Measurements from ENCODE around the gene ADM5.

DNA sequence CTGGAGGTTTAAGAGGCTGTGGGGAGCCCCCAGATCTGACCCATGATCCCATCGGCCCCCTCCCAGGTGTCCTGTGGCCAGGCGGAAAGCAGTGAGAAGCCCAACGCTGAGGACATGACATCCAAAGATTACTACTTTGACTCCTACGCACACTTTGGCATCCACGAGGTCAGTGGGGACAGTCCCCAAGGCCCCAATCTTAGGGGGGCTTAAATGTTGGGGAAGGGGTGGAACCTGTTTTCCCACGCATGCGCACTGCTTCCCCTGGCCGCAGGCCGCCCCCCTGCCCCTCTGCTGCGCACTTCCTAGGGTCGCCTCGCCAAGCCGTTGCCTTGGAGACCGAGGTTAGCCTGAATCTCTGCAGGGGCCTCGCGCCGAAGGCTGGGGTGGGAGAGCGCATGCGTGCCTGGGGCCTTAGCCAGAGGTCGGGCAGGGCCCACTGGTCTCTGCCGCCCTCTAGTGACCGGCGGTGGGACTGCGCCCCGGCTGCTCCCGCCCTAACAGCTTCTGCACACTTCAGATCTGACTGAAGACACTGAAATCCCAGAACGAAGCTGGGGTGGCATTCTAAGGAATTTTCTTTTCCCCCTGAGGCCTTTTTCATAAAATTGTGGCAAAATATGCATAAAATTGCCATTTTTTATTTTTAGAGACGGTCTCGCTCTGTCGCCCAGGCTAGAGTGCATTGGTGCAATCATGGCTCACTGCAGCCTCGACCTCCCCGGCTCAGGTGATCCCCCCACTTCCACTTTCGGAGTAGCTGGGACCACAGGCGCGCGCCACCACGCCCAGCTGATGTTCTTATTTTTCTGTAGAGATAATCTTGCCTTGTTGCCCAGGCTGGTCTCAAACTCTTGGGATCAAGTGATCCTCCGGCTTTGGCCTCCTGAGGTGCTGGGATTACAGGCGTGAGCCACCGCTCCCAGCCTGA lies 8.7 kb upstream of the ADM5 start:
- TF ChIP-seq, protein P1, sequence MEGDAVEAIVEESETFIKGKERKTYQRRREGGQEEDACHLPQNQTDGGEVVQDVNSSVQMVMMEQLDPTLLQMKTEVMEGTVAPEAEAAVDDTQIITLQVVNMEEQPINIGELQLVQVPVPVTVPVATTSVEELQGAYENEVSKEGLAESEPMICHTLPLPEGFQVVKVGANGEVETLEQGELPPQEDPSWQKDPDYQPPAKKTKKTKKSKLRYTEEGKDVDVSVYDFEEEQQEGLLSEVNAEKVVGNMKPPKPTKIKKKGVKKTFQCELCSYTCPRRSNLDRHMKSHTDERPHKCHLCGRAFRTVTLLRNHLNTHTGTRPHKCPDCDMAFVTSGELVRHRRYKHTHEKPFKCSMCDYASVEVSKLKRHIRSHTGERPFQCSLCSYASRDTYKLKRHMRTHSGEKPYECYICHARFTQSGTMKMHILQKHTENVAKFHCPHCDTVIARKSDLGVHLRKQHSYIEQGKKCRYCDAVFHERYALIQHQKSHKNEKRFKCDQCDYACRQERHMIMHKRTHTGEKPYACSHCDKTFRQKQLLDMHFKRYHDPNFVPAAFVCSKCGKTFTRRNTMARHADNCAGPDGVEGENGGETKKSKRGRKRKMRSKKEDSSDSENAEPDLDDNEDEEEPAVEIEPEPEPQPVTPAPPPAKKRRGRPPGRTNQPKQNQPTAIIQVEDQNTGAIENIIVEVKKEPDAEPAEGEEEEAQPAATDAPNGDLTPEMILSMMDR (conservative IDR thresholded peaks at IDR 0.05 in 1 of 2, IDR thresholded peaks at IDR 0.05 in 1 of 2; ENCODE audit: extremely low read depth in 1 of 2, insufficient read depth in 1 of 2, low read depth in 1 of 2, low read length in 2 of 2) = peak; percentile 96 to 99
- no peak for TF ChIP-seq EZH2 (IDR thresholded peaks at IDR 0.05; ENCODE audit: borderline replicate concordance, low read length)

All from mammary epithelial cell (primary cell).